Measurements from ENCODE around the gene MED9. TPM values are rescaled to one million over a fixed set of nuclear protein-coding genes. Genes with fewer than 3 reads are reported as not detected.

MED9 gene
- total RNA-seq, 4 donors from 2014 or later: 8.3 to 14.4 (median 11.4) TPM

- 86% methylated on average over 4 of the region's 4 CpGs for WGBS
- no peak for DNase-seq (ENCODE audit: extremely low spot score)
- H3K36me3 ChIP-seq: no peaks in the 10 kb centered on the region
- intact Hi-C loops (cut with DNase I): no loop called here
- no peaks in the 10 kb centered on the region for H3K27me3 ChIP-seq
- no peak overlapping the region for H3K4me3 ChIP-seq
- TF ChIP-seq CTCF (IDR thresholded peaks at IDR 0.05) (no peak), POLR2A (IDR thresholded peaks at IDR 0.05; ENCODE audit: low read depth) (no peak), POLR2AphosphoS5 (IDR thresholded peaks at IDR 0.05) (no peak), EP300 (IDR thresholded peaks at IDR 0.05) (no peak)
- no peak overlapping the region for H3K27ac ChIP-seq (replicated peaks in 1 of 4)
- no peaks in the 10 kb centered on the region for H3K9me3 ChIP-seq
- H3K4me1 ChIP-seq: peaks cover 0 to 11% (median 8%) of the 10 kb centered on the region in 4 donors
Measured at GRCh38 chr17:17531156-17531555, 54.4 kb downstream of the MED9 start.

DNA sequence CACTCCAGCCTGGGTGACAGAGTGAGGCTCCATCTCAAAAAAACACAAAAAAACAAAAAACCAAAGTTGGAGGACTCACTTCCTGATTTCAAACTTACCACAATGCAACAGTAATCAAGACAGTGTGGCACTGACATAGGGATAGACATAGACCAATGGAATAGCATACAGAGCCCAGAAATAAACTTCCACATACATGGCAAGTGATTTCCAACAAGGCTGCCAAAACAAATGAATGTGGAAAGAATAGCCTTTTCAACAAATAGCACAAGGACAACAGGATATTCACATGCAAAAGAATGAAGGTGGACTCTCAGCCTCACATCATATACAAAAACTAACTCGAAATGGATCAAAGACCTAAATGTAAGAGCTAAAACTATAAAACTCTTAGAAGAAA, 56.2 kb downstream of the MED9 start:
- no peaks in the 10 kb centered on the region for H3K27me3 ChIP-seq
- TF ChIP-seq POLR2A (IDR thresholded peaks at IDR 0.05; ENCODE audit: low read depth) (no peak), CTCF (IDR thresholded peaks at IDR 0.05) (no peak), POLR2AphosphoS5 (IDR thresholded peaks at IDR 0.05) (no peak), EP300 (IDR thresholded peaks at IDR 0.05) (no peak)
- 93% methylated on average over 1 of the region's 1 CpG for WGBS
- H3K27ac ChIP-seq (replicated peaks in 1 of 4): no peak overlapping the region
- no peaks in the 10 kb centered on the region for H3K36me3 ChIP-seq
- no peaks in the 10 kb centered on the region for H3K9me3 ChIP-seq
- intact Hi-C loops (cut with DNase I): no loop called here
- DNase-seq (ENCODE audit: extremely low spot score): no peak
- H3K4me3 ChIP-seq: no peak overlapping the region
- H3K4me1 ChIP-seq: peaks cover 0 to 17% (median 0%) of the 10 kb centered on the region in 4 donors

- intact Hi-C loops (cut with DNase I): no loop called here
- H3K4me3 ChIP-seq: no peak overlapping the region
- 65% methylated on average over 3 of the region's 3 CpGs for WGBS
- H3K27ac ChIP-seq (replicated peaks in 1 of 4): no peak overlapping the region
- H3K27me3 ChIP-seq: no peaks in the 10 kb centered on the region
- TF ChIP-seq POLR2A (IDR thresholded peaks at IDR 0.05; ENCODE audit: low read depth) (no peak), CTCF (IDR thresholded peaks at IDR 0.05) (no peak), POLR2AphosphoS5 (IDR thresholded peaks at IDR 0.05) (no peak), EP300 (IDR thresholded peaks at IDR 0.05) (no peak)
- H3K9me3 ChIP-seq: no peaks in the 10 kb centered on the region
- H3K36me3 ChIP-seq: no peaks in the 10 kb centered on the region
- H3K4me1 ChIP-seq: peaks cover 0 to 11% (median 0%) of the 10 kb centered on the region in 4 donors
- DNase-seq (ENCODE audit: extremely low spot score): no peak
Measured at GRCh38 chr17:17533901-17534441, 57.2 kb downstream of the MED9 start.

GRCh38 chr17:17535957-17536356, 59.2 kb downstream of the MED9 start:
- H3K27ac ChIP-seq (replicated peaks in 1 of 4): no peak overlapping the region
- DNase-seq (ENCODE audit: extremely low spot score): no peak
- intact Hi-C loops (cut with DNase I): no loop called here
- no peaks in the 10 kb centered on the region for H3K27me3 ChIP-seq
- no peaks in the 10 kb centered on the region for H3K36me3 ChIP-seq
- H3K9me3 ChIP-seq: no peaks in the 10 kb centered on the region
- no peak overlapping the region for H3K4me3 ChIP-seq
- WGBS: 86% methylated on average over 2 of the region's 7 CpGs
- TF ChIP-seq POLR2A (IDR thresholded peaks at IDR 0.05; ENCODE audit: low read depth): no peak
- no peak for TF ChIP-seq CTCF (IDR thresholded peaks at IDR 0.05)
- no peak for TF ChIP-seq POLR2AphosphoS5 (IDR thresholded peaks at IDR 0.05)
- TF ChIP-seq EP300 (IDR thresholded peaks at IDR 0.05): no peak
- peaks cover 0 to 14% (median 0%) of the 10 kb centered on the region in 4 donors for H3K4me1 ChIP-seq

DNA sequence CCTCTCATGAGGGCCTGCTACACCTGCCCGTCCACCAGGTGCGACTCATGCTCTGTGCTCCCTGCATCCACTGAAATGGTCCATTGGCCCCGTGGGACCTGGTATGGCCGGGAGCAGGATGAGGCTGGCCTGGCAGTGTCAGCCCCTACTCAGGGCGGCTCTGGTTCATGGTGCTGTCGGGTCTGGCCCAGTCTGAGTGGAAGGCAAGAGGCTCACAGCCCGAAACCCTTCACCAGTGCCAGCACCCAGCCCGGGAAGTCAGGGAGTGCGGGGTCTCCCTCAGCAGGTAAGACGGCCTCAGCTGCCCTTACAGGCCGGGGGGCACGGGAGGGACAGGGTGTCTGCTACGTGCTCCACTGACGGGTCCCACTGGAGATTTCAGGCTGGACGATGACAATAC, 59.9 kb downstream of the MED9 start:
- Histone ChIP-seq H3K36me3 (no peaks in the 10 kb centered on the region), H3K4me3 (no peak overlapping the region), H3K27ac (replicated peaks in 1 of 4) (no peak overlapping the region), H3K9me3 (no peaks in the 10 kb centered on the region), H3K4me1 (peaks cover 0 to 14% (median 0%) of the 10 kb centered on the region in 4 donors), H3K27me3 (no peaks in the 10 kb centered on the region)
- no peak for TF ChIP-seq POLR2A (IDR thresholded peaks at IDR 0.05; ENCODE audit: low read depth)
- TF ChIP-seq POLR2AphosphoS5 (IDR thresholded peaks at IDR 0.05): no peak
- no peak for TF ChIP-seq EP300 (IDR thresholded peaks at IDR 0.05)
- TF ChIP-seq CTCF (IDR thresholded peaks at IDR 0.05): no peak
- DNase-seq (ENCODE audit: extremely low spot score): no peak
- intact Hi-C loops (cut with DNase I): no loop called here
- WGBS: 98% methylated on average over 8 of the region's 15 CpGs

All from esophagus muscularis mucosa (tissue), 4 donors.